H1 (cell line): ENCODE results near the gene USP3. TPM values are rescaled to one million over a fixed set of nuclear protein-coding genes. Genes with fewer than 3 reads are reported as not detected.

ENCODE experiments used
- CTCF ChIA-PET: fragments of 300-600 bp; sonication (Branson Sonifier 250); formaldehyde crosslinking; loops from one replicate; lab custom pipeline; 2021; ENCODE audit not compliant: partially characterized antibody; lab: Charles Lee
- POLR2A ChIA-PET: fragments of 300-600 bp; sonication (Branson Sonifier 250); formaldehyde crosslinking; loops from one replicate; lab custom pipeline; 2021; ENCODE audit warnings: inconsistent platforms; ENCODE audit not compliant: partially characterized antibody; lab: Charles Lee
- DNase-seq, 2 experiments: peaks; one replicate each; pipeline versions ENCODE4 v3.0.0 to v3.0.0-alpha.2; 2010 to 2022; ENCODE audit warnings: low spot score in 2 of 2, low read depth in 1 of 2, mixed read lengths in 1 of 2
- FAIRE-seq: peaks from 2 replicates; lab custom pipeline; 2011; peaks lifted over from hg19 to GRCh38; lab: Jason Lieb, UNC
- H2AFZ ChIP-seq: 2 replicates; pipeline ENCODE4 v1.8.1; 2012; ENCODE audit warnings: low read length, inconsistent platforms
- H2AK5ac ChIP-seq: 2 replicates; pipeline ENCODE4 v1.6.1; 2013; ENCODE audit warnings: low read depth, low read length
- H2BK120ac ChIP-seq: replicated peaks from 2 replicates; pipeline ENCODE3; 2013; ENCODE audit warnings: low read depth, low read length, inconsistent platforms
- H2BK12ac ChIP-seq: 2 replicates; pipeline ENCODE4 v1.6.1; 2013; ENCODE audit warnings: low read depth, low read length
- H2BK15ac ChIP-seq: 2 replicates; pipeline ENCODE4 v1.6.1; 2013; ENCODE audit warnings: low read length
- H2BK20ac ChIP-seq: 2 replicates; pipeline ENCODE4 v1.6.1; 2013; ENCODE audit warnings: low read length
- H2BK5ac ChIP-seq: 2 replicates; pipeline ENCODE4 v1.6.1; 2013; ENCODE audit warnings: low read depth, low read length
- H3K14ac ChIP-seq: 2 replicates; pipeline ENCODE4 v1.6.1; 2013; ENCODE audit warnings: inconsistent platforms; ENCODE audit not compliant: insufficient read length
- H3K18ac ChIP-seq: 2 replicates; pipeline ENCODE4 v1.6.1; 2013; ENCODE audit warnings: low read length; ENCODE audit errors: extremely low read depth
- H3K23ac ChIP-seq: 2 replicates; pipeline ENCODE4 v1.6.1; 2013; ENCODE audit warnings: inconsistent platforms; ENCODE audit not compliant: insufficient read length
- H3K23me2 ChIP-seq: 2 replicates; pipeline ENCODE4 v1.6.1; 2013; ENCODE audit warnings: low read depth, low read length
- H3K27ac ChIP-seq: 2 replicates; pipeline ENCODE4 v1.6.1; 2011; ENCODE audit warnings: low read depth, low read length, inconsistent platforms
- H3K27me3 ChIP-seq, 4 experiments: replicated peaks in 1 of 4; 1 replicate in 1 of 4; 2 replicates in 3 of 4; pipeline versions ENCODE4 v1.6.1 to v1.8.1; 2011 to 2013; ENCODE audit warnings: low read length in 3 of 4, mild to moderate bottlenecking in 3 of 4, inconsistent platforms in 2 of 4, mixed read lengths in 2 of 4, moderate library complexity in 1 of 4; ENCODE audit not compliant: control insufficient read depth in 3 of 4, insufficient read depth in 3 of 4; ENCODE audit errors: extremely low read depth in 1 of 4
- H3K36me3 ChIP-seq, 4 experiments: 2 replicates each; pipeline versions ENCODE4 v1.6.1 to v1.8.1; 2011 to 2013; ENCODE audit warnings: mild to moderate bottlenecking in 4 of 4, low read length in 3 of 4, moderate library complexity in 2 of 4, control low read depth in 1 of 4, inconsistent platforms in 1 of 4; ENCODE audit not compliant: insufficient read depth in 4 of 4, control insufficient read depth in 2 of 4
- H3K4ac ChIP-seq: replicated peaks from 2 replicates; pipeline ENCODE3; 2013; ENCODE audit warnings: low read length, low read depth, mixed read lengths, inconsistent platforms; ENCODE audit not compliant: insufficient read length
- H3K4me1 ChIP-seq, 4 experiments: replicated peaks in 1 of 4; 1 replicate in 1 of 4; 2 replicates in 3 of 4; pipeline versions ENCODE4 v1.6.1 to v1.8.1; 2011 to 2013; ENCODE audit warnings: low read length in 3 of 4, inconsistent platforms in 2 of 4, mixed read lengths in 1 of 4; ENCODE audit not compliant: insufficient read depth in 4 of 4, control insufficient read depth in 3 of 4
- H3K4me2 ChIP-seq, 2 experiments: 2 replicates each; pipeline versions ENCODE4 v1.6.1 to v1.8.1; 2011 to 2013; ENCODE audit warnings: low read depth in 2 of 2, low read length in 2 of 2, control low read depth in 1 of 2, inconsistent platforms in 1 of 2, mild to moderate bottlenecking in 1 of 2; ENCODE audit not compliant: insufficient read depth in 1 of 2
- H3K4me3 ChIP-seq, 4 experiments: fragments of 200-600, 300-600 bp in 1 of 4; sonication (generic), shearing (Covaris generic), sonication (Bioruptor Twin) in 1 of 4; 2 replicates each; pipeline versions ENCODE4 v1.5.1 to v1.8.1; 2011 to 2016; ENCODE audit warnings: low read length in 4 of 4, low read depth in 3 of 4, control low read depth in 2 of 4, inconsistent platforms in 2 of 4, mild to moderate bottlenecking in 2 of 4, mixed read lengths in 1 of 4, moderate library complexity in 1 of 4; ENCODE audit not compliant: insufficient read depth in 2 of 4; ENCODE audit errors: extremely low read depth in 1 of 4
- H3K56ac ChIP-seq: replicated peaks from 2 replicates; pipeline ENCODE3; 2013; ENCODE audit warnings: low read depth, mild to moderate bottlenecking, mixed read lengths, low read length, inconsistent platforms; ENCODE audit not compliant: insufficient read length
- H3K79me1 ChIP-seq: 2 replicates; pipeline ENCODE4 v1.6.1; 2013; ENCODE audit warnings: low read depth, low read length, control low read depth
- H3K79me2 ChIP-seq, 2 experiments: 2 replicates each; pipeline versions ENCODE4 v1.6.1 to v1.8.1; 2012 to 2013; ENCODE audit warnings: low read length in 2 of 2, mild to moderate bottlenecking in 2 of 2, inconsistent platforms in 1 of 2; ENCODE audit not compliant: insufficient read depth in 2 of 2, control insufficient read depth in 1 of 2
- H3K9ac ChIP-seq, 4 experiments: replicated peaks in 1 of 4; 1 replicate in 1 of 4; 2 replicates in 3 of 4; pipeline versions ENCODE4 v1.6.1 to v1.8.1; 2011 to 2013; ENCODE audit warnings: low read depth in 3 of 4, low read length in 3 of 4, control low read depth in 2 of 4, mild to moderate bottlenecking in 2 of 4, moderate library complexity in 2 of 4, inconsistent platforms in 1 of 4; ENCODE audit errors: extremely low read depth in 1 of 4
- H3K9me3 ChIP-seq, 2 experiments: 2 replicates each; pipeline versions ENCODE4 v1.6.1 to v1.8.1; 2012 to 2013; ENCODE audit warnings: mild to moderate bottlenecking in 2 of 2, moderate library complexity in 2 of 2, control low read depth in 1 of 2, inconsistent platforms in 1 of 2, low read depth in 1 of 2, low read length in 1 of 2, mixed read lengths in 1 of 2; ENCODE audit not compliant: insufficient read depth in 2 of 2
- H4K20me1 ChIP-seq, 2 experiments: replicated peaks in 1 of 2; 2 replicates each; pipeline versions ENCODE3 to v1.8.1; 2011 to 2013; ENCODE audit warnings: inconsistent platforms in 2 of 2, low read length in 2 of 2, mild to moderate bottlenecking in 1 of 2; ENCODE audit not compliant: insufficient read depth in 2 of 2, control insufficient read depth in 1 of 2
- H4K5ac ChIP-seq: 2 replicates; pipeline ENCODE4 v1.6.1; 2013; ENCODE audit warnings: low read length, low read depth, mixed read lengths, inconsistent platforms; ENCODE audit not compliant: insufficient read length
- H4K8ac ChIP-seq: 2 replicates; pipeline ENCODE4 v1.8.0; 2013; ENCODE audit warnings: mild to moderate bottlenecking, moderate library complexity, low read length, inconsistent platforms; ENCODE audit not compliant: insufficient read depth; ENCODE audit errors: extremely low read depth
- H4K91ac ChIP-seq: replicated peaks from 2 replicates; pipeline ENCODE3; 2013; ENCODE audit warnings: low read length, mixed read lengths, inconsistent platforms; ENCODE audit not compliant: insufficient read length
- ASH2L ChIP-seq: fragments of 200-600, 300-600 bp; sonication (generic); IDR thresholded peaks from one replicate; pipeline ENCODE4 v1.7.1; 2017; ENCODE audit warnings: low read length
- ATF2 ChIP-seq: IDR thresholded peaks from 2 replicates; pipeline ENCODE4 v1.6.1; 2012; ENCODE audit warnings: low read length, inconsistent platforms
- BCL11A ChIP-seq, 2 experiments: IDR thresholded peaks; one replicate each; pipeline ENCODE4 v1.6.1; 2011; ENCODE audit warnings: low read depth in 2 of 2, low read length in 2 of 2, mild to moderate bottlenecking in 2 of 2
- CTBP2 ChIP-seq: IDR thresholded peaks from 2 replicates; pipeline ENCODE4 v1.7.0; 2011; ENCODE audit warnings: borderline replicate concordance, mild to moderate bottlenecking, moderate library complexity, mixed read lengths, low read length; ENCODE audit not compliant: insufficient read depth, insufficient read length
- HDAC6 ChIP-seq: IDR thresholded peaks from one replicate; pipeline ENCODE4 v1.7.1; 2012; ENCODE audit warnings: low read depth, mild to moderate bottlenecking, inconsistent platforms, low read length, moderate library complexity
- POLR2AphosphoS5 ChIP-seq: IDR thresholded peaks from 2 replicates; pipeline ENCODE4 v1.6.1; 2011; ENCODE audit warnings: low read depth, low read length
- SAP30 ChIP-seq: fragments of 300-600 bp; sonication (generic); IDR thresholded peaks from 2 replicates; pipeline ENCODE4 v1.7.1; 2012; ENCODE audit warnings: low read length, moderate library complexity, mild to moderate bottlenecking, inconsistent platforms; ENCODE audit not compliant: insufficient read depth, insufficient replicate concordance
- USF2 ChIP-seq: IDR thresholded peaks from 2 replicates; pipeline ENCODE4 v1.6.1; 2011; ENCODE audit warnings: low read length, improper control_type of control experiment
- YY1 ChIP-seq: IDR thresholded peaks from 2 replicates; pipeline ENCODE4 v1.6.1; 2011; ENCODE audit warnings: low read depth, mild to moderate bottlenecking, low read length
- WGBS, 2 experiments: shearing (Covaris generic) in 1 of 2; methylation state at CpG; one replicate each; pipeline versions ENCODE4 v1.1.6 to v1.1.7; 2013 to 2015; ENCODE audit warnings: low lambda C conversion rate in 2 of 2, mixed read lengths in 2 of 2, inconsistent platforms in 1 of 2, low coverage in 1 of 2, missing lambda C conversion rate in 1 of 2; ENCODE audit not compliant: insufficient replicate concordance in 2 of 2, insufficient coverage in 1 of 2, insufficient read length in 1 of 2; ENCODE audit errors: extremely low coverage in 1 of 2, missing lambda C conversion rate in 1 of 2; 5-methylcytosine and 5-hydroxymethylcytosine counted together
- polyA plus RNA-seq, 7 experiments: library from polyadenylated mRNA; depleted of rRNA in 3 of 7; stranded (reverse) in 5 of 7; unstranded in 2 of 7; fragments of >200 nt in 5 of 7; fragments of 200-250 nt in 2 of 7; gene quantifications; 1 replicate in 5 of 7; 2 replicates in 1 of 7; 4 replicates in 1 of 7; pipeline versions ENCODE4 v1.2.1 to v1.2.3, GENCODE V29; 2011 to 2013; ENCODE audit warnings: missing spikeins in 2 of 7, mixed read lengths in 2 of 7
- total RNA-seq: library from RNA; stranded (reverse); fragmentation: NEBNext Ultra II Directional; extraction: Animal tissue kit (Norgen Biotek cat#: 25700); gene quantifications from 2 replicates; pipeline ENCODE4 v1.2.1, GENCODE V29; 2021

Gene USP3
- total and polyA plus RNA-seq, 2 of the 8 experiments (the other 6 are each of a cell fraction or from before 2014, with no cell fraction given), result 15.5 to 16.2 TPM

- no peaks in the 10 kb centered on the region for H3K79me1 ChIP-seq
- H3K23me2 ChIP-seq, result no peaks in the 10 kb centered on the region
- H3K9me3 ChIP-seq, result no peaks in the 10 kb centered on the region
- H3K18ac ChIP-seq, result no peak overlapping the region
- H3K36me3 ChIP-seq, result no peaks in the 10 kb centered on the region
- H2AFZ ChIP-seq, result 0 out of 2 replicates have a peak overlapping the region, but pooled peaks have one; percentile 48
- H2BK5ac ChIP-seq, result no peak overlapping the region
- H2AK5ac ChIP-seq, result no peak overlapping the region
- 35% methylated on average over 3 of the region's 3 CpGs; no CpG with 5 or more reads in 1 of the 2 experiments for WGBS, 2 experiments
- FAIRE-seq, result peak; percentile 92
- ChIA-PET POLR2A (interaction anchor here (1.0 kb wide), 2 partner anchors 16 to 22 kb away, joined by 3 to 4 read pairs; no protein-coding TSS in a partner anchor), CTCF (interaction anchor here (0.9 to 1.5 kb wide), 6 partner anchors 13 to 66 kb away, joined by 3 to 6 read pairs (median 4); no protein-coding TSS in a partner anchor)
- H3K56ac ChIP-seq, result no peak overlapping the region
- no peak overlapping the region for H3K23ac ChIP-seq
- H4K8ac ChIP-seq, result no peak overlapping the region
- no peaks in the 10 kb centered on the region for H3K27me3 ChIP-seq
- H2BK15ac ChIP-seq, result no peak overlapping the region
- H4K5ac ChIP-seq, result peak overlapping the region; percentile 53
- peak overlapping the region in 1 of 4 experiments; percentile 27; a peak in 1 of 8 replicates for H3K4me3 ChIP-seq
- no peak overlapping the region for H2BK20ac ChIP-seq
- H4K20me1 ChIP-seq, result no peaks in the 10 kb centered on the region
- H3K79me2 ChIP-seq, result no peaks in the 10 kb centered on the region
- H3K4me1 ChIP-seq, result peaks cover 0 to 9% (median 5%) of the 10 kb centered on the region in 4 experiments; a peak in 4 of 7 replicates
- no peak for DNase-seq
- peak overlapping the region in 1 of 2 experiments; percentile 51; a peak in 3 of 4 replicates for H3K4me2 ChIP-seq
- no peak overlapping the region for H3K4ac ChIP-seq
- no peak overlapping the region for H4K91ac ChIP-seq
- no peak overlapping the region for H3K9ac ChIP-seq
- H2BK12ac ChIP-seq, result no peak overlapping the region
- H3K27ac ChIP-seq, result 0 out of 2 replicates have a peak overlapping the region, but pooled peaks have one; percentile 33
- no peak overlapping the region for H3K14ac ChIP-seq
- no peak overlapping the region for H2BK120ac ChIP-seq
- no peak for TF ChIP-seq YY1
- TF ChIP-seq SAP30, result no peak
- TF ChIP-seq POLR2AphosphoS5, result no peak
- no peak for TF ChIP-seq HDAC6
- TF ChIP-seq USF2, result peak; percentile 36; the same call in 1 of the 2 replicates
- peak; percentile 54 for TF ChIP-seq ASH2L
- TF ChIP-seq BCL11A (IDR thresholded peaks at IDR 0.05; ENCODE audit: low read depth in 2 of 2, low read length in 2 of 2), result no peak
- TF ChIP-seq ATF2, result no peak
- no peak for TF ChIP-seq CTBP2
Observed at GRCh38 chr15:63553388-63553791, 49.0 kb downstream of the USP3 start.
